IMR-90 (cell line): ENCODE data around the gene PRSS37.

ENCODE experiments used
- CTCF ChIP-seq: conservative IDR thresholded peaks from 2 replicates; pipeline ENCODE4 v1.5.1; 2012; ENCODE audit warnings: mild to moderate bottlenecking, low read depth, low read length, improper control_type of control experiment
- FOS ChIP-seq: fragments of 150-350 bp; IDR thresholded peaks from 2 replicates; pipeline ENCODE4 v1.6.1; 2016; ENCODE audit warnings: low read depth, low read length
- MAFK ChIP-seq: IDR thresholded peaks from 2 replicates; pipeline ENCODE4 v1.6.1; 2012; ENCODE audit warnings: low read depth, low read length, improper control_type of control experiment
- POLR2A ChIP-seq: IDR thresholded peaks from 2 replicates; pipeline ENCODE4 v1.6.1; 2012; ENCODE audit warnings: mild to moderate bottlenecking, low read depth, low read length
- RFX5 ChIP-seq: IDR thresholded peaks from 2 replicates; pipeline ENCODE4 v1.8.0; 2012; ENCODE audit warnings: low read depth, mild to moderate bottlenecking, low read length, moderate library complexity
- SMC3 ChIP-seq: fragments of 150-350 bp; IDR thresholded peaks from 2 replicates; pipeline ENCODE4 v1.6.1; 2016; ENCODE audit warnings: low read depth, mild to moderate bottlenecking, antibody characterized with exemption, low read length, moderate library complexity

GRCh38 chr7:141872931-141873330 lies 31.6 kb upstream of the PRSS37 start:
- no peak for TF ChIP-seq SMC3
- no peak for TF ChIP-seq POLR2A
- no peak for TF ChIP-seq MAFK
- TF ChIP-seq CTCF, result no peak
- no peak for TF ChIP-seq FOS
- TF ChIP-seq RFX5, result no peak
